Stomach (tissue), 4 donors: ENCODE data around the gene DYNC1LI1.

ENCODE experiments used
- CTCF ChIP-seq, 7 experiments: fragments of 450-650 bp in 4 of 7; fragments of 200-600 bp in 3 of 7; sonication (generic) in 3 of 7; IDR thresholded peaks; one replicate each; pipeline ENCODE4 v1.5.1; 2016 to 2019; ENCODE audit warnings: antibody characterized with exemption in 7 of 7, control low read depth in 2 of 7, mild to moderate bottlenecking in 1 of 7
- EP300 ChIP-seq: sonication (generic); formaldehyde crosslinking; IDR thresholded peaks from one replicate; pipeline ENCODE4 v1.6.1; 2017; ENCODE audit warnings: antibody characterized with exemption
- POLR2A ChIP-seq, 4 donors: fragments of 450-650 bp; IDR thresholded peaks; one replicate each; pipeline ENCODE4 v1.6.1; 2016; ENCODE audit warnings: antibody characterized with exemption in 4 of 4, control low read depth in 2 of 4, mild to moderate bottlenecking in 1 of 4, moderate library complexity in 1 of 4
- POLR2AphosphoS5 ChIP-seq, 3 donors: sonication (generic); formaldehyde crosslinking; IDR thresholded peaks; one replicate each; pipeline ENCODE4 v1.6.1; 2016; ENCODE audit warnings: antibody characterized with exemption in 3 of 3

GRCh38 chr3:32575451-32576113, 4.9 kb upstream of the DYNC1LI1 start:
- TF ChIP-seq POLR2AphosphoS5 (IDR thresholded peaks at IDR 0.05): no peak
- no peak for TF ChIP-seq POLR2A (IDR thresholded peaks at IDR 0.05)
- no peak for TF ChIP-seq CTCF (IDR thresholded peaks at IDR 0.05)
- TF ChIP-seq EP300: no peak
